Thymus (tissue), 11 donors: ENCODE results near the gene FAF1. TPM values are rescaled to one million over a fixed set of nuclear protein-coding genes. Genes with fewer than 3 reads are reported as not detected.
"Not testable (repeated sequence)": the region's sequence is repeated elsewhere in the genome, so short reads cannot be mapped to it uniquely, and the experiment has no call there.

Source experiments
- DNase-seq, 9 donors: peaks; one replicate each; pipeline ENCODE4 v3.0.0-alpha.2; 2013; ENCODE audit warnings: low spot score in 9 of 9, low read depth in 6 of 9, missing footprints in 1 of 9
- H3K27ac ChIP-seq, 2 donors: one replicate each; pipeline ENCODE4 v1.5.1; 2013; ENCODE audit warnings: control low read depth in 1 of 2, low read depth in 1 of 2, low read length in 1 of 2, mild to moderate bottlenecking in 1 of 2, moderate library complexity in 1 of 2
- H3K27me3 ChIP-seq, 2 donors: one replicate each; pipeline ENCODE4 v1.5.1; 2013; ENCODE audit warnings: low read length in 1 of 2; ENCODE audit not compliant: control insufficient read depth in 2 of 2, insufficient read depth in 1 of 2
- H3K36me3 ChIP-seq, 2 donors: one replicate each; pipeline ENCODE4 v1.5.1; 2013; ENCODE audit warnings: low read length in 1 of 2, mild to moderate bottlenecking in 1 of 2, moderate library complexity in 1 of 2; ENCODE audit not compliant: control insufficient read depth in 2 of 2, insufficient read depth in 2 of 2
- H3K4me1 ChIP-seq, 2 donors: one replicate each; pipeline ENCODE4 v1.5.1; 2013; ENCODE audit warnings: low read length in 2 of 2; ENCODE audit not compliant: control insufficient read depth in 2 of 2, insufficient read depth in 2 of 2
- H3K4me3 ChIP-seq, 2 donors: one replicate each; pipeline ENCODE4 v1.5.1; 2013; ENCODE audit warnings: low read length in 2 of 2, control low read depth in 1 of 2, mild to moderate bottlenecking in 1 of 2
- H3K9me3 ChIP-seq, 2 donors: one replicate each; pipeline ENCODE4 v1.5.1; 2013; ENCODE audit warnings: low read length in 1 of 2, mild to moderate bottlenecking in 1 of 2; ENCODE audit not compliant: control insufficient read depth in 2 of 2, insufficient read depth in 1 of 2
- WGBS: extraction: QIAGEN DNeasy Blood & Tissue Kit; methylation state at CpG from one replicate; pipeline ENCODE4 v1.1.7; 2013; 5-methylcytosine and 5-hydroxymethylcytosine counted together
- polyA plus RNA-seq: library from polyadenylated mRNA; stranded (reverse); fragments of 200-250 nt; gene quantifications from one replicate; pipeline ENCODE4 v1.2.3, GENCODE V29; 2013
- total RNA-seq: library from RNA; stranded (reverse); fragments of 120-200 nt; gene quantifications from one replicate; pipeline ENCODE4 v1.2.4, GENCODE V29; 2013
- donor health status: healthy.

FAF1 gene
- total and polyA plus RNA-seq, 2 donors = 39.1 to 66.3 TPM

- WGBS = 27% methylated on average over 2 of the region's 2 CpGs
- no peak overlapping the region for H3K4me3 ChIP-seq
- no peaks in the 10 kb centered on the region for H3K27me3 ChIP-seq
- peak; percentile 11 to 78 (median 46) for DNase-seq
- H3K36me3 ChIP-seq = peaks cover 0 to 4% of the 10 kb centered on the region in 2 donors
- H3K9me3 ChIP-seq = no peaks in the 10 kb centered on the region
- no peak overlapping the region for H3K27ac ChIP-seq
- no peaks in the 10 kb centered on the region for H3K4me1 ChIP-seq
Observed at GRCh38 chr1:50774759-50775351, 185.2 kb downstream of the FAF1 start.

- Histone ChIP-seq H3K27ac (no peak overlapping the region), H3K36me3 (no peaks in the 10 kb centered on the region), H3K4me1 (peaks cover 5 to 6% of the 10 kb centered on the region in 2 donors), H3K4me3 (no peak overlapping the region), H3K9me3 (no peaks in the 10 kb centered on the region), H3K27me3 (no peaks in the 10 kb centered on the region)
- peak; percentile 11 to 72 (median 30) for DNase-seq
Observed at GRCh38 chr1:50766688-50767087, 193.4 kb downstream of the FAF1 start.

GRCh38 chr1:50756543-50756942, 203.5 kb downstream of the FAF1 start:
- not testable (repeated sequence) for H3K4me3 ChIP-seq, DNase-seq, H3K27me3 ChIP-seq, H3K27ac ChIP-seq, H3K36me3 ChIP-seq, H3K9me3 ChIP-seq, H3K4me1 ChIP-seq
- WGBS = 99% methylated on average over 3 of the region's 3 CpGs

GRCh38 chr1:50754764-50755163, 205.3 kb downstream of the FAF1 start:
- not testable (repeated sequence) for H3K9me3 ChIP-seq, H3K4me1 ChIP-seq, H3K27ac ChIP-seq, H3K27me3 ChIP-seq, DNase-seq, H3K36me3 ChIP-seq, H3K4me3 ChIP-seq
- WGBS = 95% methylated on average over 1 of the region's 1 CpG

GRCh38 chr1:50750021-50750619, 209.9 kb downstream of the FAF1 start:
- no peaks in the 10 kb centered on the region for H3K4me1 ChIP-seq
- WGBS = 80% methylated on average over 2 of the region's 2 CpGs

GRCh38 chr1:50747394-50747793, 212.7 kb downstream of the FAF1 start:
- Histone ChIP-seq H3K36me3 (peaks cover 6 to 9% of the 10 kb centered on the region in 2 donors), H3K4me3 (no peak overlapping the region), H3K27me3 (no peaks in the 10 kb centered on the region), H3K27ac (no peak overlapping the region), H3K4me1 (no peaks in the 10 kb centered on the region), H3K9me3 (no peaks in the 10 kb centered on the region)
- no peak for DNase-seq
- 97% methylated on average over 1 of the region's 1 CpG for WGBS

More at GRCh38 chr1:50750021-50750619, 209.9 kb downstream of the FAF1 start:
- Histone ChIP-seq H3K36me3 (peaks cover 3% of the 10 kb centered on the region in 2 donors), H3K27me3 (no peaks in the 10 kb centered on the region), H3K27ac (no peak overlapping the region), H3K9me3 (no peaks in the 10 kb centered on the region), H3K4me3 (no peak overlapping the region)
- DNase-seq = peak in 3 of 9 donors; percentile 5 to 28 (median 18)

- H3K4me1 ChIP-seq = no peaks in the 10 kb centered on the region
- no peaks in the 10 kb centered on the region for H3K9me3 ChIP-seq
- 97% methylated on average over 3 of the region's 3 CpGs for WGBS
- no peak overlapping the region for H3K4me3 ChIP-seq
- DNase-seq = no peak
- H3K27me3 ChIP-seq = no peaks in the 10 kb centered on the region
- peaks cover 4 to 14% of the 10 kb centered on the region in 2 donors for H3K36me3 ChIP-seq
- H3K27ac ChIP-seq = no peak overlapping the region
Observed at GRCh38 chr1:50742523-50742922, 217.5 kb downstream of the FAF1 start.

GRCh38 chr1:50739125-50739524, 220.9 kb downstream of the FAF1 start:
- WGBS = 92% methylated on average over 3 of the region's 3 CpGs
- no peak for DNase-seq
- no peaks in the 10 kb centered on the region for H3K9me3 ChIP-seq
- H3K27me3 ChIP-seq = no peaks in the 10 kb centered on the region
- H3K27ac ChIP-seq = no peak overlapping the region
- H3K36me3 ChIP-seq = peaks cover 3 to 11% of the 10 kb centered on the region in 2 donors
- no peaks in the 10 kb centered on the region for H3K4me1 ChIP-seq
- H3K4me3 ChIP-seq = no peak overlapping the region

- WGBS = 92% methylated on average over 2 of the region's 2 CpGs
Observed at GRCh38 chr1:50735443-50735842, 224.6 kb downstream of the FAF1 start.

More at GRCh38 chr1:50735443-50735842, 224.6 kb downstream of the FAF1 start:
- Histone ChIP-seq H3K36me3 (peaks cover 0 to 4% of the 10 kb centered on the region in 2 donors), H3K4me1 (no peaks in the 10 kb centered on the region), H3K4me3 (no peak overlapping the region), H3K27me3 (no peaks in the 10 kb centered on the region), H3K9me3 (no peaks in the 10 kb centered on the region), H3K27ac (no peak overlapping the region)
- DNase-seq = peak in 2 of 9 donors; percentile 13 to 19
